NCI-H82 (cell line): ENCODE measurements around the gene HSD17B11.
A peak's percentile ranks its signal among the peaks of the same experiment; 100 is the strongest.
"Not testable (repeated sequence)": the region's sequence is repeated elsewhere in the genome, so short reads cannot be mapped to it uniquely, and the experiment has no call there.

Source experiments
- DNase-seq: peaks from one replicate; lab custom pipeline; 2025; lab: John Stamatoyannopoulos, UW

HSD17B11 gene

GRCh38 chr4:87405211-87405820 is 14.3 kb upstream of the HSD17B11 start:
- DNase-seq, result no peak

DNA sequence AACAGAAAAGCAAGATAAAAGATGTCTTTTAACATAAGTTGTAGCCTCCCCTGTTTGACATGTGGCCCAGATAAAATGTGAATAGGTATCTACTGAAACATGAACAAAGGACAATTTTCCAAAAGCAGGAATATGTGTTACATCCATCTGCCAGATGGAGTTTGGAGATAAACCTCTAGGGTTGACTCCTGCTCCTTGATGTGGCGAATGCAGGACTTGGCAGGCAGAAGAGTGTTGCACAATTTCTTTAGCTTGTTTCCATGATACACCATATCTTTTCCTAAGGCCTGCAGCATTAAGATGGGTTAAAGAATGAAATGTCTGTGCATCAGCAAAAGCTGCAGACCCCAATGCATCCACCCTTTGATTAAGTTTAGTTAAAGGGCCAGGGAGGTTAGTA is 12.7 kb upstream of the HSD17B11 start:
- not testable (repeated sequence) for DNase-seq

DNA sequence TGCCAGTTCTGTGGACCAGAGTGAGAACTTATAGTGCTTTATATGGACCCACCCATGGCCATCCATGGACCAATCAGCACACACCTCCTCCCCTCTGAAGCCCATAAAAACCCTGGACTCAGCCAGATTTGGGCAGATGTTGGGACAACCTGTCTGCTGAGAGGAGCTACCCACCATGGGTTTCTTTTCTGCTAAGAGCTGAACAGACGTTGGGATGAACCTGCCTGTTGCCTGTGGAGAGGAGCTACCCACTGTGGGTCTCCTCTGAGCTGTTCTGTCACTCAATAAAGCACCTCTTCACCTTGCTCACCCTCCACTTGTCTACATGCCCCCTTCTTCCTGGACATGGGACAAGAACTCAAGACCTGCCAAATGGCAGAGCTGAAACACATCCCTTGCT is 9.0 kb upstream of the HSD17B11 start:
- no peak for DNase-seq

DNA sequence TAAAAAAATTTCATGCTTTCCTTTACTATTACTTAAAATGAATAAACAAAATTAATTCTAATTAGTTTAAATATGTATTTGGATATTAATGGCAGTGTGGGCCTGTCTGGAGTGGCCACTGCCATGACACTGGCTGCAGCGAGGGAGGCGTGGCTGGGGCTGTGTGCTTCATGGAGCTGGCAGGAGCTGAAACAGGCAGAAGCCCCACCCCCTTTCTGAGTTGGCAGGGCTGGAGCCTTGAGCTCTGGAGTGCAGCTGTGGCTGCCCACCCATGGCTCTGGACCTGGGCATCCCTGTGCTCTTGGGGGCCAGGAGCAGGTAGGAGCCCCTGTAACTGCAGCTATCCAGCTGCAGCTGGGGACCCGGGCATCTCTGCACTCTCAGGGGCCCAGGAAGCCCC is 8.2 kb upstream of the HSD17B11 start:
- DNase-seq, result no peak

GRCh38 chr4:87395851-87396250 is 4.9 kb upstream of the HSD17B11 start:
- DNase-seq, result not testable (repeated sequence)

GRCh38 chr4:87395073-87395472 is 4.1 kb upstream of the HSD17B11 start:
- not testable (repeated sequence) for DNase-seq

DNA sequence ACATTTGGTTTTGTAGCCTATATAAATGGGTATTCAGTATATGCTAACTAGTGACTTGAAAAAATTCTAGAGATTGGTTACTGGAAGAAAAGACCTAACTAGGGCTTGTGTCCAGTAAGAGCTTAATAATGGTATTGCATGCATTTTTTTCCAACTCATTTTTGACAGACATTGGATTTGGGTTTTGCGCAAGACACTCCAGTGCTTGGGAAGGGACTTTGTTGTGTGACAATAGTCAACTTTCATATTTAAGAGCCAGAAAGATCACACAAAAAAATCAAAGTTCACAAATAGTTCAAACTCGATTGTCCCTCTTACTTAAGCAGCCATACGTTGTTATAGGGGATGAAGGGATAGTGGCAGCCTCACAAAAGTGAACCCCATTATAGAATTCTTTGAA is 1.2 kb upstream of the HSD17B11 start:
- no peak for DNase-seq

GRCh38 chr4:87391576-87392054 is 627 bp upstream of the HSD17B11 start:
- DNase-seq, result no peak

DNA sequence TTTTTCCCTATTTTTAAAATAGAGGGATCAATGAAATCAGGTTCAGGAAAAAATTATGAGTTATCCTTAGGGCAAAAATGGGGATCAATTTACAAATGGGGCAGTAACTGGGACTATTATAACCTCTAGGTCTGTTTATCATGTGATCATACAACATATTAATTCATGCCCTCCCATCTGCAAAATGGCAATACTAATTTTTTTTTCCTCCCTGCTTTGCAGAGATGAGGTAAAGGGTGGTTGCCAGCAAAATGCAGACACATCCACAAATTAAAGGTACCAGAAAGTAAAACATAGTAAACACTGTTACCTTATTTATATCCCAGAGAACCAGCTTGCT is 467 bp downstream of the HSD17B11 start:
- DNase-seq, result no peak

GRCh38 chr4:87390055-87390454 is 933 bp downstream of the HSD17B11 start:
- peak; percentile 12 for DNase-seq

DNA sequence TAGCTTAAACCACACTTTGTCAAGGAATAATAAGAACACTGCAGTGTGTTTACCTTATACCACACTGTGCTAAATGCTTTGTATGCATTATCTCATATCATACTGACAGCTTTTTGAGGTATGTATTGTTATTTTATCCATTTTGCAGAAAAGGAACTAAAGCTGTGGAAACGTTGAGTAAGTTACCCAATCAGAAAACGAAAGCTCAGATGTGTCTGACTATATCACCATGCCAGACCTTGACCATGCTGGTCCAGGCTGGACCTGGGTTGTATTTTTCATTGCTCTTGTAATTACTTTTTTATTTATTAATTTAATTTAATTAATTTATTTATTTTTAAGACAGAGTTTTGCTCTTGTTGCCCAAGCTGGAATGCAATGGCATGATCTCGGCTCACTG is 2.1 kb downstream of the HSD17B11 start:
- DNase-seq, result no peak

DNA sequence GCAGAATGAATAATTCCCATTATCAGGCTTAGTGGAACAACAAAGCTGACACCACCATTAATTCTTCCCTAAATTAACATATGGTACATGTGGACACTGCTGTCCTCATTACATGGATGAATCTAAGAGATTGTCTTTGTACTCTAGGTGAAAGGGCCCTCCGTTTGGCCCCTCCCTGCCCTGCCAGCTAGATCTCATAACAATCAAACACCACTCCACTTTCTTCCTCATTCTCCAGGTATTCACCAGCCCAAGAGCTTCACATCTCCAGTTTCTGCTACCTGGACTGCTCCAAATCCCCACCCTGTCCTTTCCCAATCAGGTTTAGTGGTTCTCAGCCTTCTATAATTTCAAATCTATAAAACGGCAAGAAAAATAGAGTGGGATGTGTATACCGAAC is 3.8 kb downstream of the HSD17B11 start:
- DNase-seq, result no peak

DNA sequence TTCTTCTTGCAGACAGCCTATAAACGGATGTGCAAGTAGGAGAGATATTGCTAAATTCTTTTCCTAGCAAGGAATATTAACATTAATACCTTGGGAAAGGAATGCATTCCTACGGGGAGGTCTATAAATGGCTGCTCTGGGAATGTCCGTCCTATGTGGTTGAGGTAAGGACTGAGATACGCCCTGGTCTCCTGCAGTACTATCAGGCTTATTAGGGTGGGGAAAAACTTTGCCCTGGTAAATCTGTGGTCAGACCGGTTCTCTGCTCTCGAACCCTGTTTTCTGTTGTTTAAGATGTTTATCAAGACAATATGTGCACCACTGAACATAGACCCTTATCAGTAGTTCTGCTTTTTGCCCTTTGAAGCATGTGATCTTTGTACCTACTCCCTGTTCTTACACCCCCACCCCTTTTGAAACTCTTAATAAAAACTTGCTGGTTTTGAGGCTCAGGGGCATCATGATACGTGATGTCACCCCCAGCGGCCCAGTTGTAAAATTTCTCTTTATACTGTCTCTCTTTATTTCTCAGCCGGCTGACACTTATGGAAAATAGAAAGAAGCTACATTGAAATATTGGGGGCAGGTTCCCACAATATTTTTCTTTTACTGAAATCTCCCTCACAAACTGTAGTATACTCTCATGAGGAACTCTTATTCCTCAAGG is 6.4 kb downstream of the HSD17B11 start:
- DNase-seq, result not testable (repeated sequence)

GRCh38 chr4:87382931-87383330 is 8.1 kb downstream of the HSD17B11 start:
- DNase-seq, result no peak

DNA sequence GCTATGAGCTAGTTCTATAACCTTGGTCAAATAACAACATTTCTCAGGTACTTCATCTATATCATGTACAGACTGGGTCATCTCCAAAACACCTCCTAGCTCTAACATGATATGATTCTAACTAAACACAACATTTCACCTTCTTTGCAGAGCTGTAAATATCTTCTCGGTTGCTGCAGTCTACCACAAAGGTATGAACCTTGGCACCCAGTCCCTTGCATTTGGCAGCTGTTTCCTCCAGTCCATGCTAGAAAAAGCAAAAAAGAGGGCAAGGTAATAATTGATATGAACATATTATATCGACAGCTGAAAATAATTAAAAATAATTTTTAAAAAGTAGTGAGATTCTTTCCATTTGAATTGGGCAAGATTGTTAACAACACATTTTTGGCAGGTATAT is 8.9 kb downstream of the HSD17B11 start:
- DNase-seq, result no peak

GRCh38 chr4:87377816-87378215 is 13.2 kb downstream of the HSD17B11 start:
- DNase-seq, result no peak

DNA sequence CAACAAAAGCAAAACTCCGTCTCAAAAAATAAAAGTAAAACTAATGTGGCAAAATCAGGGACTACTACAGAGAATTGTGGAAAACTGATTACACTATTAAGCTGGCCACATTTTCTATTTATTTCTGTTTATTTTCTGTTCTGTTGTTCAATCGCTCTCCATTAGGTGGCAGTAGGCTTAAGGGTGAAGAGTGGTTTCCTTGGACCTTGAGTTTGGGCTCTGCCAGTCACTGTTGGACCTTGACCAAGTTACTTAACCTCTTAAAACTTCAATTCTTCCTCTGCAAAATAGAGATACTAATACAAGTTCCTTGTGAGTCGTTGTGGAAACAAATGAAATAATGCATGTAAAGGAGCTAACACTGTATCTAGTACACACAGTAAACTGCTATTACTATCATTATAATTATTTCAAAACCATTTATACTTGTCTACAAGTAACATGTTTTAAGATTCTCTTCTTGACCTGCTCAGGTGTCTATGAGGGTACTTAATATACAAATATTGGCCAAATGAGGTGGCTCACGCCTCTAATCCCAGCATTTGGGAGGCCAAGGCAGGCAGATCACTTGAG is 15.2 kb downstream of the HSD17B11 start:
- DNase-seq, result peak; percentile 29

DNA sequence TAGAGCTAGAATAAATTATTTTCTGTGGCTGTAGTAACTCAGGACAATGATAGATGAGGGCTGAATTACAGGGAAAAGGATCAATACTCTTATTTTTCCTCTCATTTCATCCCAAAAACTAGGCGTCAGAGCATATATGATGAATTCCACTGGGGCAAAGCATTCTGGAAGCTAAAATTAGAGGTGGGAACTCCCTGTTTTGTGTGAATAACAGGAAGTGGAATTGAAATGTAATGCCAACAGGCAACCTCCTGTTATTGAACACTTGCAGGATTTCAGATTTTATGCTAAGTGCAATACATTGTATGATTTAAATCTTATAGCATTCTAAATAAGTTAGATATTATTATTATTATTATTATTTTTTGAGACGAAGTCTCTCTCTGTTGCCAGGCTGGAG is 20.9 kb downstream of the HSD17B11 start:
- no peak for DNase-seq

- no peak for DNase-seq
These were observed 24.3 kb downstream of the HSD17B11 start for GRCh38 chr4:87366521-87367162.

GRCh38 chr4:87365348-87365747 is 25.6 kb downstream of the HSD17B11 start:
- no peak for DNase-seq

DNA sequence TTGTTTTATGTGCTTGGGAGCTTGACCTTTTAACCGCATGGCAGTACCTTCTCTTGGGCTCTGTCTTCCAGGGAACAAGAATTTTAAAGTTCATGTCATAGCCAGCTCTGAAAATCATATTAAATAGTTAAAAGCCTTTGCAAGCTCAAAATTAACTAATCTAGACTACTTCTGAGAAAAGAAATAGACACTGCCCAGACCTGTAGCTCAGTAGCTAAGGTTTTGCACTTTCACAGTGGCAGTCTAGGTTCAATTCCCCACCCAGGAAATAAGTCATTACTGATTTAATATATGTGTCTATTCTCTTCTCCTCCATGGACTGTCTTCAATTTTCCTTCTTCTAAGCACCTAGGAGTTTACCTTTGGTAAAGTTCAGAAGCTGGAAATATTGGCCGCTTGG is 27.4 kb downstream of the HSD17B11 start:
- DNase-seq, result no peak

DNA sequence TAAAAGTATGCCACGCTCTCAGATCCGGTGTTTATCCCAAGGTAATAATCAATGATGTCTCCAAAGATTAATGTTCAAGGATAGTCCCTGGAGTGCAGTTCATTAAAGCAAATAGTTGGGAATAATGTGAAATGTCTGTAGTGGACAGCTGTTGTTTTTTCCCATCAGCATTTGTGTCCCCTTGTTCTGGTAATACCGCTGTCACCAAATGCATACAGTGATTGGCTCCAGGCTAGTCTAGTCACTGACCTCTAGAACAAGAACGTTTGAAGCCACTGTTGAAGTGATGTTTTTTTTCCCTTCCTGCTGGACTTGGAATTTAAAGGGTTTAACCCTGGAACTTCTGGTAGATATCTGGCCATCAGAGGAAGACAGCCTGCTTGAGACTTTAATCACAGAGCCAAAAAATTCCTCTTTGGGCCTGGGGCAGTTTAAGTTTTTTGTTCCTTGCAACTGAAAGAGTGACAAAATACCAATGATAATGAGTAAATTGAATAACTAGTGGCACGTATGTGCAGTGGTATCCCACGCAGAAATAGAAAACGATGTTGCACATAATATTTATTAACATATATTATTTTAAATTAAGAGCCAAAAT is 30.6 kb downstream of the HSD17B11 start:
- DNase-seq, result no peak

- DNase-seq, result no peak
These were observed 31.7 kb downstream of the HSD17B11 start for GRCh38 chr4:87359258-87359657.
